Testis (tissue), 3 donors: ENCODE results near the gene KLF13. TPM values are rescaled to one million over a fixed set of nuclear protein-coding genes. Genes with fewer than 3 reads are reported as not detected.

ENCODE experiments used
- DNase-seq: peaks from one replicate; pipeline ENCODE4 v3.0.0-alpha.2; 2019
- H3K27ac ChIP-seq, 2 donors: fragments of 200-600 bp; sonication (generic); one replicate each; pipeline ENCODE4 v1.5.1; 2019
- H3K27me3 ChIP-seq: fragments of 200-600 bp; sonication (generic); one replicate; pipeline ENCODE4 v1.5.1; 2019
- H3K36me3 ChIP-seq: fragments of 200-600 bp; sonication (generic); one replicate; pipeline ENCODE4 v1.5.1; 2017; ENCODE audit warnings: low read depth; ENCODE audit errors: missing control alignments
- H3K4me1 ChIP-seq: fragments of 200-600 bp; sonication (generic); one replicate; pipeline ENCODE4 v1.5.1; 2019
- H3K4me3 ChIP-seq, 2 donors: fragments of 200-600 bp; sonication (generic); one replicate each; pipeline ENCODE4 v1.5.1; 2017 to 2019
- H3K9me3 ChIP-seq: fragments of 200-600 bp; sonication (generic); one replicate; pipeline ENCODE4 v1.5.1; 2017
- CTCF ChIP-seq, 3 experiments: fragments of 450-650 bp in 2 of 3; fragments of 200-600 bp in 1 of 3; sonication (generic) in 1 of 3; IDR thresholded peaks; one replicate each; pipeline ENCODE4 v1.5.1; 2016 to 2019; ENCODE audit warnings: antibody characterized with exemption in 3 of 3, mild to moderate bottlenecking in 2 of 3, moderate library complexity in 1 of 3
- POLR2A ChIP-seq: fragments of 450-650 bp; IDR thresholded peaks from one replicate; pipeline ENCODE4 v1.6.1; 2017; ENCODE audit warnings: antibody characterized with exemption, mild to moderate bottlenecking, moderate library complexity
- WGBS, 2 donors: methylation state at CpG; one replicate each; pipeline ENCODE4 v1.1.5; 2018; 5-methylcytosine and 5-hydroxymethylcytosine counted together
- intact Hi-C: fragments of 100-400 bp; cut with DNase I; formaldehyde crosslinking; loops from one replicate; pipeline ENCODE4 v1.15.1; 2023; ENCODE audit warnings: low total_unique reads
- polyA plus RNA-seq: library from polyadenylated mRNA; stranded (reverse); fragments of 350-450 nt; fragmentation: Illumina TruSeq; extraction: RNeasy Lipid Tissue Mini Kit (QIAGEN cat#74804); gene quantifications from one replicate; pipeline ENCODE4 v1.2.3, GENCODE V29; 2014; ENCODE audit warnings: low read depth, low replicate concordance; ENCODE audit not compliant: insufficient read depth
- total RNA-seq, 2 donors: library from RNA; depleted of rRNA; stranded (reverse); fragments of >200 nt; gene quantifications; one replicate each; pipeline ENCODE4 v1.2.3, GENCODE V29; 2016

KLF13 gene
- total and polyA plus RNA-seq, 3 donors from 2014 or later: 41.9 to 61.7 (median 45.7) TPM

DNA sequence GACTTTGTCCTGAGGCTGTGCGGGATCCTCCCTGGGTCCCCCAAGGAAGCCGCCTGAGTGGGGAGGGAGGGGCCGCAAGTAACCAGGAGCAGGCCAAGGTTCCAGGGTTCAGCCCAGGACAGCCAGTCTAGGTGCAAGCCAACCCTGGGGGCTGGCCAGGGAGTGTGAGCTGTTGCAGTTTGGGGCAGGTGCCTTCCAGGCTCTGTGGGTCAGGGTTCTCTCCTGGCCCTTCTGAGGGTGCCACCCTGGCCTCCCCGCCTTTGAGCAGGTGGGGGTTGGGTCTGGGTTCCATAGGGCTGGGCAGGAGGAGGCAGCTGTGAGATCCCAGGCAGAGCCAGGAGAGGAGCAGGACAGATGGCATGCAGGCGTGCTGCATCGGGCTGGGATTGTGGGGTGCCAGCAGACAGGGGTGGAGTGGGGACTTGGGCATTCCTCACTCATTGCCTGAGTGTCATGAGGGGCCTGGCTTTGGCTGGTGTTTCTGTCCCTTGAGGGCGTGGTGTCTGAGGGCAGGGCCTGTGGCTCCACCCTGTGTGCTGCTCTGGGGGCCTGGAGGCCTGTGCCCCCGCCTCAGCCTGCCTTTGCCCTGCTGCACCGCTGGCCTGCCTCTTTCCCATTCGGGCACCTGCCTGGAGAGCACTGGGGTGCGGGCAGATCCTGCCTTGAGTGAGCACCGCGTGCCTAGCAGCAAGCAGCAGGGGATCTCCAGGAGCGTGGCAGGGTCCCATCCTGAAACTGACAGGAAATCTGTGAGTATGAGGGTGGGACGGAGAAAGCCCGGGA, 18.4 kb downstream of the KLF13 start:
- Histone ChIP-seq H3K4me1 (peaks cover 74% of the 10 kb centered on the region), H3K4me3 (no peak overlapping the region), H3K9me3 (no peaks in the 10 kb centered on the region), H3K36me3 (no peaks in the 10 kb centered on the region), H3K27ac (peak overlapping the region; percentile 39 to 66), H3K27me3 (no peaks in the 10 kb centered on the region)
- no peak for TF ChIP-seq CTCF (IDR thresholded peaks at IDR 0.05)
- no peak for TF ChIP-seq POLR2A
- 68 to 72% methylated on average over 13 to 16 of the region's 16 CpGs for WGBS, 2 donors
- DNase-seq: no peak
- intact Hi-C loops: no loop called here

- WGBS, 2 donors: 49 to 54% methylated on average over 8 to 19 of the region's 19 CpGs
- no peak for DNase-seq
- Histone ChIP-seq H3K4me1 (peaks cover 74% of the 10 kb centered on the region), H3K36me3 (no peaks in the 10 kb centered on the region), H3K9me3 (no peaks in the 10 kb centered on the region), H3K4me3 (no peak overlapping the region), H3K27me3 (no peaks in the 10 kb centered on the region), H3K27ac (peak overlapping the region; percentile 39 to 66)
- TF ChIP-seq CTCF (IDR thresholded peaks at IDR 0.05): no peak
- no peak for TF ChIP-seq POLR2A
- intact Hi-C loops: no loop called here
These were observed 19.2 kb downstream of the KLF13 start for GRCh38 chr15:31345606-31346366.

DNA sequence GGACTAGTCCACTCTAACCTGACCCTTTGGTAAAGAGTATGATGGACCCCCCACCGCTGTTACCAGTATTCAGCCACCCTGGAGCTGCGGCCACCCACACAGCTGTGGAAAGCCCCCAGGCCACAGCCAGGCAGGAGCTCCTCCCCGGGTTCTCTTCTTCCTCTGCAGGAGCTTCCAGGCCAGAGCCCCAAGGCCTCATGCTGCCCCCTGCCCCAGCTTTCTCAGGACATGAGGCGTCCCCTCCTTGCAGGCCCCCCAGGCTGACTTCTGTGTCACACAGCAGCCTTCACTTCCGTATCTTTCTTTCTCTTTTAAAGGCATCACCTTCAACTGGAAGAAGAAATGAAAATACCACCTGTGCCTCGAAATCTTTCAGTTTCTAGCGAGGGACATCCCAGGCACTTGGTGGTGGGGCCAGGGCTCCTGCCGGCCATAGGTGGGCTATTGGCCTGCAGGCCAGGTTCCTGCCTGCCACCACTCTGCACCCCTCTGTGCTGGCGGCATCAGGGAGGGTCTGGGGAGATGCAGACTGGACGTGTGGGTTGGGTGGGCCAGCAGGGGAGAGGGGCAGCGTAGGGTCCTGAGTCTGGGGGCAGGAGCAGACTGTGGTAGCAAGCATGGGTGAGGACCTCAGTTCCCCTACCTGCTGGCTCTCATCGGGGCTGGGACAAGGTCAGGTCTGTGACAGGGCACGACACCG, 19.9 kb downstream of the KLF13 start:
- H3K27ac ChIP-seq: peak overlapping the region in 1 of 2 donors; percentile 66
- no peak for TF ChIP-seq CTCF (IDR thresholded peaks at IDR 0.05)
- no peaks in the 10 kb centered on the region for H3K36me3 ChIP-seq
- DNase-seq: no peak
- peaks cover 75% of the 10 kb centered on the region for H3K4me1 ChIP-seq
- no peaks in the 10 kb centered on the region for H3K27me3 ChIP-seq
- 78 to 80% methylated on average over 14 of the region's 14 CpGs for WGBS, 2 donors
- H3K4me3 ChIP-seq: no peak overlapping the region
- intact Hi-C loops: no loop called here
- no peaks in the 10 kb centered on the region for H3K9me3 ChIP-seq

DNA sequence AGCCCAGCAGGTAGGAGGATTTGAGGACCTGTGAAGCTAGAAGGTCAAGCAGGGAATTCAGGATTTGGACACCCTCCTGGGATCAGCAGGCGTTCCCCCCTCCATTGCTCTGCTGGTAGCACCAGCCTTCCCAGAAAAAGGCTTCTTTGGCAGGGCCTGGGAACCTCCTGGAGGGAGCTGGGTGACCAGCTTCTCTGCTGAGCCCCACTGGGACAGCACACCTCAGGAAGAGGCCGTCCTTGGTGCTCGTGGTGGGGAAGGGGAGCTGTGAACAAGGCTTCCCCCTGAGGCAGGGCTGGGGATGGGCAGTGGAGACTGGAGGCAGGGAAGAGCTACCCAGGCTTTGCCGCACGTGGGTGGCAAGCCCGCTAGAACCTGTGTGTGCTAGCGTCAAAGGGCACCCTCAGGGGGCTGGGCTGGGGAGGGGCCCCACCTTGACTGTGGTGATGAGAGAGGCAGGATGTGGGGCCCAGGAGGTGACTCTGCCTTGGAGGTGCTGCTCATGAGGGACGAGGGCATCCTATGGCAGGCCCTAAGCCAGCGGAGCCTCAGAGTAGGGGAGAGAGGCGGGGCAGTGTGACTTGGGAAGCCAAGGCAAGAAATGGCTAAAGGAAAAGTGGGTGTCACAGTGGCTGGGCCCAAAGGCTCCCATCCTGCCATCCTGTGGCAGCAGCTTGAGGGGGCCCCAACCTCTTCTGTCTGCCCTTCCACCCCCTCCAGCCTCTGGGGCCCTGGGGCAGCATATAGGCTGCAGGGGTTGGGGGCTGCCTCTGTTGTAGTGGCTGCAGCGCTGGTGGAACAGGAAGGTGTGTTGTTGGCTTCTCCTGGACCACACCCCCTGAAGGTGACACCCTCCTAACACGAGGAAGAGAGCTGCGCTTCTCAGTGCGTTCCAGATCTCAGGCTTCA, 20.7 kb downstream of the KLF13 start:
- Histone ChIP-seq H3K4me3 (no peak overlapping the region), H3K4me1 (peaks cover 83% of the 10 kb centered on the region), H3K36me3 (no peaks in the 10 kb centered on the region), H3K27me3 (no peaks in the 10 kb centered on the region), H3K9me3 (no peaks in the 10 kb centered on the region), H3K27ac (peak overlapping the region; percentile 36 to 66)
- WGBS, 2 donors: 84 to 91% methylated on average over 13 to 14 of the region's 14 CpGs
- intact Hi-C loops: no loop called here
- TF ChIP-seq POLR2A: no peak
- TF ChIP-seq CTCF (IDR thresholded peaks at IDR 0.05): no peak
- no peak for DNase-seq
